Measurements from ENCODE around the gene UNK.
"Not testable (repeated sequence)": the region's sequence is repeated elsewhere in the genome, so short reads cannot be mapped to it uniquely, and the experiment has no call there.

UNK gene

DNA sequence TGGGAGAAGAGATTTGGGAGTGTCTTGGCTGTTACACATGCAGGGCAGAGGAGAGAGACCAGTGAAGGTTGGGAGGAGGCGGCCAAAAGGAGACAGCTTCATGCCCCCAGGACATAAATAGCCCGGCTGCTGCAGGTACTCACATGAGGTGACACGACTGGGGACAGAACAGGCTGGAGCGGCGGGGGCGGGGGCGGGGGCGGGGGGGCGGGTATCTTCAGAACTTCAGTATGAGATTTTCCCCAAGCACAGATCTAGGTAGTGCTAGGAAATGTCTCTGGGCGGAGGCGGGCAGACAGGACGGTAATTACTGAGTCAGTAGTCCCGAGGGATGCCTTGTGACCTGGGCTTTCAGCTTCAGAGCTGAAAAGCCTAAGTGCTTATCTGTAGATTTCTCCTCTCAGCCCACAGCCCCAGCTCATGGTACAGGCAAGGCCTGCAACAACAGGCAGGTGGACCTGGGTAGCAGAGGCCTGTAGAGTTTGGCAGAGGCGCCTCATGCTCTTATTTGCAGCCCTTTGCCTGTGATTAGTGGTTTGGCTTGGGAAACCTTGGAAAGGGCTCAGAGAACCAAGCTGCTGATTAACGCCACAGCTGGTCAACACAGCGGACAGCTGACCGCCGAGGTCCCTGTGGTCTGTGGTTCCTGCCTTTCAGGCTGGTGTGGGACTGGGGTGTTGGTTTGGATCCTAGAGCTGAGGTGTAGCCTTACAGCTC is 24.5 kb downstream of the UNK start:
- TF ChIP-seq, protein P1, sequence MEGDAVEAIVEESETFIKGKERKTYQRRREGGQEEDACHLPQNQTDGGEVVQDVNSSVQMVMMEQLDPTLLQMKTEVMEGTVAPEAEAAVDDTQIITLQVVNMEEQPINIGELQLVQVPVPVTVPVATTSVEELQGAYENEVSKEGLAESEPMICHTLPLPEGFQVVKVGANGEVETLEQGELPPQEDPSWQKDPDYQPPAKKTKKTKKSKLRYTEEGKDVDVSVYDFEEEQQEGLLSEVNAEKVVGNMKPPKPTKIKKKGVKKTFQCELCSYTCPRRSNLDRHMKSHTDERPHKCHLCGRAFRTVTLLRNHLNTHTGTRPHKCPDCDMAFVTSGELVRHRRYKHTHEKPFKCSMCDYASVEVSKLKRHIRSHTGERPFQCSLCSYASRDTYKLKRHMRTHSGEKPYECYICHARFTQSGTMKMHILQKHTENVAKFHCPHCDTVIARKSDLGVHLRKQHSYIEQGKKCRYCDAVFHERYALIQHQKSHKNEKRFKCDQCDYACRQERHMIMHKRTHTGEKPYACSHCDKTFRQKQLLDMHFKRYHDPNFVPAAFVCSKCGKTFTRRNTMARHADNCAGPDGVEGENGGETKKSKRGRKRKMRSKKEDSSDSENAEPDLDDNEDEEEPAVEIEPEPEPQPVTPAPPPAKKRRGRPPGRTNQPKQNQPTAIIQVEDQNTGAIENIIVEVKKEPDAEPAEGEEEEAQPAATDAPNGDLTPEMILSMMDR (IDR thresholded peaks at IDR 0.05; ENCODE audit: borderline replicate concordance, insufficient read depth, low read depth, low read length) = no peak
- H3K4me3 ChIP-seq (ENCODE audit: low read depth, low read length) = no peak overlapping the region

- no peak overlapping the region for H3K4me3 ChIP-seq (ENCODE audit: low read depth, low read length)
- TF ChIP-seq, protein P1 (IDR thresholded peaks at IDR 0.05; ENCODE audit: borderline replicate concordance, insufficient read depth, low read depth, low read length) = no peak
Observed at GRCh38 chr17:75809631-75810111, 25.1 kb downstream of the UNK start.

- H3K4me3 ChIP-seq (ENCODE audit: low read depth, low read length) = no peak overlapping the region
Observed at GRCh38 chr17:75810216-75810615, 25.6 kb downstream of the UNK start.

DNA sequence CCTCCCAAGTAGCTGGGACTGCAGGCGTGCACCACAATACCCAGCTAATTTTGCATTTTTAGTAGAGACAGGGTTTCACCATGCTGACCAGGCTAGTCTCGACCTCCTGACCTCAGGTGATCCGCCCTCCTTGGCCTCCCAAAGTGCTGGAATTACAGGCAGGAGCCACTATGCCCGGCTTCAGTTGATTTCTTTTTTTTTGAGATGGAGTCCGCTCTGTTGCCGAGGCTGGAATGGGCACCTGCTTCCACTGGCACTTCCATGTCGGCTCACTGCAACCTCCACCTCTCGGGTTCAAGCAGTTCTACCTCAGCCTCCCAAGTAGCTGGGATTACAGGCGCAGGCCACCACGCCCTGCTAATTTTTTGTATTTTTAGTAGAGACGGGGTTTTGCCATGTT is 26.1 kb downstream of the UNK start:
- not testable (repeated sequence) for H3K4me3 ChIP-seq (ENCODE audit: low read depth, low read length)

More at GRCh38 chr17:75810216-75810615, 25.6 kb downstream of the UNK start:
- TF ChIP-seq, protein P1 (IDR thresholded peaks at IDR 0.05; ENCODE audit: borderline replicate concordance, insufficient read depth, low read depth, low read length) = no peak

DNA sequence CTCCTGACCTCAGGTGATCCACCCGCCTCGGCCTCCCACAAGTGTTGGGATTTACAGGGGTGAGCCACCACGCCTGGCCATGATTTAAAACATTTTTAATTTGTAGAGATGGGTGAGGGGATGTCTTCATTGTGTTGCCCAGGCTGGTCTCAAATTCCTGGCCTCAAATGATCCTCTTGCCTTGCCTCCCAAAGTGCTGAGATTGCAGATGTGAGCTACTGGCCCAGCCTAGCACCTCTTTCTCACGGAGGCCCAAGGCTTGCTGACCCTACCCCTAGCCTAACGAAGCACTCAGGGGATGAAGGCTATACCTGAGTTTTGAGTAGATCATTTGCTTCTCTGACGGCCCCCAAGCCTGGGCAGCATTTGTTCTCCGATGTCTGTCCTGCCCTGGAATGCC is 26.6 kb downstream of the UNK start:
- H3K4me3 ChIP-seq (ENCODE audit: low read depth, low read length) = no peak overlapping the region
- TF ChIP-seq, protein P1 (IDR thresholded peaks at IDR 0.05; ENCODE audit: borderline replicate concordance, insufficient read depth, low read depth, low read length) = no peak

- no peak overlapping the region for H3K4me3 ChIP-seq (ENCODE audit: low read depth, low read length)
- TF ChIP-seq, protein P1 (IDR thresholded peaks at IDR 0.05; ENCODE audit: borderline replicate concordance, insufficient read depth, low read depth, low read length) = no peak
Observed at GRCh38 chr17:75812096-75813013, 27.7 kb downstream of the UNK start.

GRCh38 chr17:75813081-75814020 is 28.7 kb downstream of the UNK start:
- TF ChIP-seq, protein P1 (IDR thresholded peaks at IDR 0.05; ENCODE audit: borderline replicate concordance, insufficient read depth, low read depth, low read length) = no peak
- no peak overlapping the region for H3K4me3 ChIP-seq (ENCODE audit: low read depth, low read length)
